GM23248 (cell line): ENCODE data around the gene COPS2.

ENCODE experiments used
- EZH2 ChIP-seq: fragments of 200-600 bp; sonication (generic); IDR thresholded peaks from 2 replicates; pipeline ENCODE4 v1.6.1; 2018; ENCODE audit warnings: antibody characterized with exemption, mild to moderate bottlenecking; ENCODE audit not compliant: insufficient read depth, poor library complexity, severe bottlenecking
- EZH2phosphoT487 ChIP-seq: fragments of 200-600 bp; sonication (generic); IDR thresholded peaks from 2 replicates; pipeline ENCODE4 v1.6.1; 2018; ENCODE audit warnings: antibody characterized with exemption, moderate library complexity, mild to moderate bottlenecking, low read depth; ENCODE audit not compliant: insufficient read depth

- TF ChIP-seq EZH2 (no peak), EZH2phosphoT487 (no peak)
These were observed 61.9 kb downstream of the COPS2 start for GRCh38 chr15:49093252-49094105.
